ENCODE data around the gene SCD5.
A peak's percentile ranks its signal among the peaks of the same experiment; 100 is the strongest.

The SCD5 gene

DNA sequence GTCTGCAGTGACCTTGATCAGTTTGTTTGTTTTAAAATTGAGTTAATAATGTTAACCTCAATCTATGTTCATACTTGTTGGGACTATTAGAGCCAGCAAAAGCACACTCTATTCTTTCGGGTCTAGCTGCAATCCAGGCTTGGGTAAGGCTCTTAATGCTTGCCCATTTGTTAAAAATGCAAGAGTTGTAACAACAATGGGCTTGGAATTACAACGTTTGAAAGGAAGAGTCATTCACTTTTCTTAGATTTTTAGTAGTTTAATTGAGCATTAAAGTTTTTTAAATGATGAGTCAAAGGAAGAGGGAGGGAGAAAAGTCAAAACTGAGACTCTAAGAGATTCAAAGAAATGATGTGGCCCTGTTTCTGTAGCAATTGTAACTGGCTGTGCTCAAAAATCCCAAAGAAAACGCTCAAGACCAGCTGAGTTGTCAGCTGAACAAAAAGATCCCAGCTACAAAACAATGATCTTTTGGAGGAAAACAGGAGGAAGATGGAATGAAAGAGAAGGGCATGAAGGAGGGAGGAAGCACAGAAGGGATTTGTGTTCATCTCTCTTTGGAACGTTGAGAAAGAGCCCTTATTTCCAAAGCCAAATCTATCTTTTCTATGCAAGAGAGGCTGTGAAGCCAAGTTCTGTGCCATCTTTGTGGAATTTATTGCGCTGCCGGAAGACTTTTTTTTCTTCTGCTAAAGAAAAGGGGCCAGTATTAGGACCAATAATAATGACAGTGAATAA, 5.5 kb downstream of the SCD5 start:
- no peak for DNase-seq

DNA sequence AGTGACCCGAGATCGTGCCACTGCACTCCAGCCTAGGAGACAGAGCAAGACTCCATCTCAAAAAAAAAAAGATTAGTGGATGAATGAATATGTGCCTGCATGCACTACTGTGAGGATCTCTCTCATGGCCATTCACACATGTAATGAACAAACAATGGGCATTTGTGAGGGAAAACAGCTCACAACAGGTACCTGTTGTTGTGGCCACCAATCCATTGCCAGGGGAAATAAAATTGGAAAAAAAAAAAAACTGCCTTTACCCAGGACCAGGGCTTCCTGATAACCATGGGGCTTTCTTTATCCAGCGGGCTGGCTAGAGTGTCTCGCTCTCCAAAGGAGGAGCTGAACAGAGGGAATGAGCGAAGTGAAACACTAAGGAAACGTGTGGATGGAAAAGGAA, 7.4 kb downstream of the SCD5 start:
- DNase-seq = no peak

DNA sequence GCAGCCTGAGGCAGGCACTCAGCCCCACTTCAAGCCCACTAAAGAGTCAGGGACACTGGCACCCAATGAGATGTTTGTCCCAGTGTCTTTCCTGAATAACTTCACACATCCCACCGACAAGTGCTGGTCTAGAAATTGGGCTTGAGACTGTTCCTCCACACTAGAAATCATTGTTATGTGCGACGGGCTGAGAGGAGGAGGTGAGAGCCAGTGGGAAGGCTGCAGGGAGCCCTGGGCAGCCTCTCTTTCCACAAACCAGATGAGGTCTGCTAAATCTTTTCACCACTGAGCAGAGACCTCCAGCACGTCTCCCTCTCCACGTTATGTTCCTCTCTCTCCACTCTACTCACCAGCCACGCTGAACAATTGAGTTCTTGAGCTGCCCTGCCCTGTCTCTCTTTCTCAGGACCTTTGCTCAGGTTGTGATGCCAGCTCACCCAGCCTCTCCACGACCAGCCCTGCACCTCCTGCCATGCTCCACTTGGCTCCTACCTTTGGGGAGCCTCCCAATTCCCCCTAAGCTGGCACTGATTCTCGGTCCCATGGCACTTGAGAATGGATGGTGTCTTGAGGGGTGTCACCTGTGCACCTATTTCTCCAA, 8.4 kb downstream of the SCD5 start:
- no peak for DNase-seq

DNA sequence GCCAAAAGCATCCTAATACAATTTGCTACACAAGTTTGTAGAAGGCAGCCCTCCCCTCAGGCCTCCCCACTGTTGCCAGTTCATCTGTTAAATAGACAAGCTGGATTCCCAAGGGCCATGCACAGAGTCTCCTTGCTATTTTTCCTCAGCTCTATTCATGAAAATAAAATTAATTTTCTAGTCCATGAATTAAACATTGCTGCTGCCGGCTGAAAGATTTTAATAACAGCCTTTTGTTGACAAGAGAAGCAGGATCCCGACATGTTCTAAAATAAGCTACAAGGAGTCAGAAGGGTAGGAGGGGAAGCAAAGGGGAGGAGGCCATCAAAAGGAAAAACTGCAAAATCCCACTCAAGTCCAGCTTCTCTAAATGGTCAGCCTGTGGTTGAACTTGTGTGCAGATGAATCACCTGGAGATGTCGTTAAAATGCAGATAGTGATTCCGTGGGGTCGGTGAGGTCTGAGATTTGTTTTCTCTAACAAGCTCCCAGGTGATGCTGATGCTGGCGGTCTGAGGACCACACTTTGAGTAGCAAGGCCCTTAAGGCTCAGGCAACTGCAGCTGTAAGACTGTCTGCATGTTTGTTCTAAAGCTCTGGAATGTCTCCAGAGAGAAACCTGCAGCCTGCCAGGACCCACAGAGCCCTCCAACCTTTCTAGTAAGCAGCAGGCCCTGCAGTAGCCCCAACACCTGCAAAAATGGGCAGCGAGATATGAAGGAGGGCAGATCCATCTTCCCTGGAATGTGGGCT, 9.4 kb downstream of the SCD5 start:
- no peak for DNase-seq

DNA sequence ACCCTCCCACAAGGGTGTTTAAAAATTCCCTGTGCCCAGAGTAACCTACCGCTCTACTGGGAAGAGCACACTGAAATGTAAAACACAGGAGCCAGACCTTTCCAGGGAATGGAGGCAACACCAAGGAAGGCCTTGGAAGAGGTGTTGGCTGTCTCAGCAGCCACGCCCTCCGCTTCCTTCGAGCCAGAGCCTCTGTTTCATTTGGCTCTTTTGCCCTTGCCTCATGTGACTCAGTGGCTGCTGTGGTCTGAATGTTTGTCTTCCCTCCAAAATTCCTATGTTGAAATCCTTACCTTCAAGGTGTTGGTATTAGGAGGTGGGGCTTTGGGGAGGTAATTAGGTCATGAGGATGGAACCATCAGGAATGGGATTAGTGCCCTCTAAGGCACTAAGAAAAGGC, 11.3 kb downstream of the SCD5 start:
- DNase-seq = no peak

DNA sequence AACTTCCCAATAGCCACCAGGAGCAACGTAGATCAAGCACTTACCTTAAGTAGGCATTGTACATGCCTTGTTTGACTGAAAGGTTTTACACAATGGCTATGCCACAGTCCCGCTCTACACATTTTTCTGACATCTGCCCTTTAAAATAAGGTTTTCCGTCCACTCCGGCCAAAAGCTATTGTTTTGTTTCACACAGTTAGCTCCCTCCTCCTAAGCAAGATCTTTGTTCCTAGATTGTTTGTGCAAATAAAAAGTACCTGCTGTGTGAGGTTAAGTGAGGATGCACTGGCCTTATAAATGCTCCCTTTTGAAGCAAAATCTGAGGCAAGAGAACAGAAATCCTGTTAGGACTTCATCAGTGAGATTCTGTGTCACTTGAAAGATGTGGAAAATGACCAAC, 11.8 kb downstream of the SCD5 start:
- DNase-seq = no peak

DNA sequence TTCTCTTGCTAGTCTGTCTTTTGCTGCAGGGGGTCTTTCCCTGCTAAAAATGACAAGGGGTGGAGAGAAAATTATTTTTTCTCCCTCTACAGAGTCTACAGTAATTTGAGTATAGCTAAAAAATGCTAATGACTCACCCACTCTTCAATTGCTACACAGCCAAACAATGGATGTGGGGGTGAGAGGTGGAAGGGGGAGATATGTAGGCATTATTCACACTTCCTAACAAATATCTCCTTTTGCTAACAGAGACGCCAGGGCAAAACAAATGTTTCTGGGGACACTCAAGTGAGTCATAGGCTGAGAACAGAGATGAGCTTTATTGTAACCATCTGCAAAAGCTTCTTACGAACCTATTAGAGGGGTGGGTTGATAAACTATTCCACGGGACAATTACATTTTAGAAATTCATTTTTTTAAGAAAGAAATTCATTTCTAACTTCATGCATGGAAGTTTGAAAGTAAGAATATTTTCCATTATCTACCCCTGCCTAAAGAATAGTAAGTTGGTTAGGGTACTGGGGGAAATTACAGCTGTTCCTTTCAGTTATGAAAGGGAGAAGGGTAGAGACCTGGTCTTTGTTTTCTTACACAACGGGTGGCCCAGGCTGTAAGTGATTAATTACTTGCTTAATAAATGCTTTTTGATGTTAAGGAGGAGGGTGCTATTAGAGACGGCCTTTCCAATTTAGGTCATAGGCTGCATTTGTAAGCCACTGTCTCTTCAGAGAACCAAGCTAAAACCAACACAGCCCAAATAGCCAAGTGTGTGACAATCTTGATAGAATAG, 12.8 kb downstream of the SCD5 start:
- DNase-seq = peak; percentile 17

DNA sequence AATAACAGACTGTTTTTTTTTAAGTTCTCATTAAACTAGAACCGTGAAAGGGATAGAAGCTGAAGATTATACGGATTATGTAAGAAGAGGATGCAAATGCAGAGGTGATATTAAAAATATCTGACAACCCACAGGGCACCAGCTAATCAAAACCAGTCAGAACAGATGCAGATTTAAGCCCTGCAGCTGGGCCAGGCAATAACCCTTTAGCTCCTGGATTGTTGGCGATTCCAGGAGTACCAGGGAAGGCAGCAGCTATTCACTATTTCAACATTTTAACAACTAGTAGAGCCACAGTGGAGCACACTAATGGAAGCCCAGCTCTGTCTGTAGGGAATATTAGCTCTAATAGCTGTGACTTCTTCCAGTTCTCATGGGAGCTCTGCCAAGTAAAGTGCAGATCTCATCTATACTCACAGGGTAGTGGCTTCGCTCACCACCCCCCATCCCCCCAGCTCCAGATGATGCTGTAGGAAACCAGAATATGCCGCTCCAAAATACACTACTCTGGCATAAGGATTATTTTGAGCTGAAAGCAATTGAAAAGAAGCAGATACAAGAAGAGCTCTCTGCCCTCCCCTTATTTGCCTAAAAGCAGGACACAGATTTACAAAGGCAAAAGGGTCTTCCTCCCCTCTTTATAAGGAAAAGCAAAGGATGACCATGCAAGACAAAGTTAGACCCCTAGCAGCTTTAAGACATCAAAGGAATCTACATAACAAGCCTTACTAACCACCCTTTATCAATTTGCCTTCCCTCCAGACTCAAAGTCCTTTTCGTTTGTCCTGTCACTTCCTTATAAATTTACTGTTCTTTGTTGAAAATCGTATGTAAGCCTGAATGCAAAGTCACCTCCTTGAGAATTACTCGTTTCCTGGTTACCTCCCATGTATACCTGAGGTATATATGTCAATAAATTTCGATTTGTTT, 13.7 kb downstream of the SCD5 start:
- DNase-seq = no peak

DNA sequence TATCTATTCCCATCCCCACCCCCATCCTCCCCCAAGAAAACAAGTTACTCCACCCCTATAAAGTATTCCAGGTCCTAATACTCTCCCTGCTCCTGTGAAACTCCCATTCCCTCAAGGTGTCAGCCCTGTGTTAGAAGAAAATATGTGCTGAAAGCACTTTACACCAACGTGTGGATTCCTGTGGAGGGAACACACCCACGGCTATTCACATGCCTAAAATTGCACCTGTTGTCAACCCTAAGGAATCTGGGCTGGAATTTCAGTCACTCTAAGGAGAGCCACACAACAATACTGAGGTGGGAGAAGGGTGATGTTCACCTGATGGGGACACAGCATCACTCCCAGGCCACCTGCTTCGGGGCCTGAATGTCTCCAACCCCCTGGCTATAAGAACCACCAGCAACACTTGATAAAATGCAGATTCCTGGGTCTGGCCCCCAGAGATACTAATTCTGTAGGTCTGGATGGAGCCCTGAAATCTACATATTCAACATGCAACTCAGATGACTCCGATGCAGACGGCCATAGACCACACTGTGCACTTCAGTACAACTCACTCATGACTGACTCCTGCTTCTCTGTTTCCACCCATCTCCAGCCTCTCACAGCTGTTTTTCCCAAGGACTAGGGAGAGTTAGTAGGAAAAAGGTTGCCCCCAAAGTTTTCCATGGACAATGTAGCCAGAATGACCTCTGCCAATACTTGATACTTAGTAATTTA, 15.8 kb downstream of the SCD5 start:
- DNase-seq = no peak

DNA sequence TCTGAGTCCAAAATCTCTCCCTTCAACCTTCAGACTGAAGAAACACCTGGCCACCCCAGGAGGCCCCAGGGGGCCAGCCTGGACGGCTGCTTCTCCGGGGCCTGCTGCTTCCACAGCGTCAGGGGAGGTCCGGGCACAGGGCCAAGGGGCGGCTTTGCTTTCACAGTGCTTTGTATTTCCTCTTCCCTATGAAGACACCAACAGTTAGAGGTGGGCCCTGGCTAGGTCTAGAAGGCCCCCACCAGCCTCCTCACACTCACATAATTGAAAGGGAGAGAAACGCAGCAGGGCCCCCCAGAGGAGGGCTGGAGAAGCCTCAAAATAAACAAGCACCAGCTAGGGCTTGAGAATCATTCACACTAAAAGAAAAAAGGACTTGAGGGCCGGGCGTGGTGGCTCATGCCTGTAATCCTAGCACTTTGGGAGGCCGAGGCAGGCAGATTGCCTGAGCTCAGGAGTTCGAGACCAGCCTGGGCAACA, 17.8 kb downstream of the SCD5 start:
- DNase-seq = peak; percentile 90

DNA sequence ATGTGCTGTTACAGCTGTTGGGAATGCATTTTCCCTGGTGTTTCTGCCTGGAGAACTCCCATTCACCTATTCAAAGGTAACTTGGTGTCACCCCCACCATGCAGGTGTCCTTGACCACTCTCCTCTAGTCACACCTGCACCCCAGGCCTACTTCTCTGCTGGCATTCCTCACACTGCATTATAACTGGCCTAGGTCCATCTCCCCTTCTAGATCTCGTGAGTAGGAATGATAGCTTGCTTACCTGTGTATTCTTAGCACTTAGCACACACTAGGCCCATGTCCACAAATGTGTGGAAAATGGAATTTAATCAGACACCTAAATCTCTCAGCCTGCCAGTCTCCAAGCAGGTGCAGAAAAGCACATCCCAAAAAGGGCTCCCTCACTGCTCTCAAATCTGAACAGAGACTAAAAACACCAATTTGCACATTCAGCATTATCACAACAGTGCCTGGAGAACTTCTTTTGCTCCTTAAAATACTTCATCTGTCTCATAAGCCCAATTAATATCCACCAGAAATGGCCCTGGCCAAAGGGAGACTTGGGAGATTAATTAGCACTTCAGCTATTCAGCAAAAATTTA, 18.3 kb downstream of the SCD5 start:
- no peak for DNase-seq

DNA sequence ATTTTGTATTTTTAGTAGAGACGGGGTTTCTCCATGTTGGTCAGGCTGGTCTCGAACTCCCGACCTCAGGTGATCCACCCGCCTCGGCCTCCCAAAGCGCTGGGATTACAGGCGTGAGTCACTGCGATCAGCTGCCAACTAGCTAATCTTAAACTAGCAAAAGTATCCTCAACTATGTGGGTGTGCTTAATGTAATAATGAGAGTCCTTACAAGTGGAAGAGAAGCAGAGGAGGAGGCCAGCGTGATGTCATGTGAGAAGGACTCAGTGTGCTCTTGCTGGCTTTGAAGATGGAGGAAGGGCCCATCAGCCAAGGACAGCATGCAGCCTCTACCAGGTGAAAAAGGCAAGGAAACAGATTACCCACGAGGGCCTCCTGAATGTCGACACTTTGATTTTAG, 19.6 kb downstream of the SCD5 start:
- DNase-seq = no peak

DNA sequence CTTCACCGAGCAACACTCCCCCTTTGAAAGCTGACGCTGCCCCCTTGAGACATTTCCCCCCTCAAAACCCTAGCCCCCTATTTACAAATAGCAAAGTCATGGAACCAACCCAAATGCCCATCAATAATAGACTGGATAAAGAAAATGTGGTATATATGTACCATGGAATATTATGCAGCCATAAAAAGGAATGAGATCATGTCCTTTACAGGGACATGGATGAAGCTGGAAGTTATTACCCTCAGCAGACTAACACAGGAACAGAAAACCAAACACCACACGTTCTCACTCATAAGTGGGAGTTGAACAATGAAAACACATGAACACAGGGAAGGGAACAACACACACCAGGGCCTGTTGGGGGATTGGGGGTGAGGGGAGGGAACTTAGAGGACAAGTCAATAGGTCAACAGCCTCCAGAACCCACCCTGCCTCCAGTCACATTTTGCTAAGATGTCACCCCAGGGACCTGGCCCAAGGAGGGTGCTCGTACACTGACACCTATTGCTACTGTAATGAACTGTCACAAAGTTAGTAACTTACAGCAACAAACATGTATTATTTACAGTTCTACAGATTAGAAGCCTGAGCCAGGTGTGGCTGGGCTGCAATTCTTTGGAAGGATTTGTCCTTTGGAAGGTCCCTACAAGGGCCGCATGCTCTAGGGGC, 20.6 kb downstream of the SCD5 start:
- DNase-seq = no peak

DNA sequence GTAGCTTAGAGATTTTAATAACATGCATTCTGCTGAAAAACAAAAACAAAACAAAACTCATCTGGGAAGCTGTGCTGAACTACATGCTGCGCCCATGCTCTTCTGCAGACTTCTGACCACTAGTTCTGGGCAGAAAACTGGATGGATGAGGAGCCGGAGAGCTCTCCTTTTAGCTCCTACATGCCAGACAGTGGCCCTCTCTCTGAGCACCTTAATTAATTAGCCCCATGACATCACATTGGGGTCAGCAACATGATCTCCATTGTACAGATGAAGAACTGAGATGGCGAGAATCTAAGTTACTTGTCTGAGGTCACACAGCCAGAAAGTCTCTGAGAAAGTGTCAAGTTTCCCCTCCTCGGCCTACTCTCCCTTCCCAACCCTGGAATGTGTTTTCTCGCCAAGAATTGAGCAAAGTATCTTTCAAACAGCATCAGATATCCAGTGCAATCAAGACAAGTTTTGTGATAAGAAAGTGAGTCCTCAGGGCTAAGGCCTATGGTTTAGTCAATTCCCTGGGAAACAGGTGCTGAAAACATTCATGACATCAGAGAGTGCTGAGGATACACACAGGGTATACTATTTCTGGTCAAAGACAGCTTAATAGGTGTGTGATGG, 21.6 kb downstream of the SCD5 start:
- no peak for DNase-seq

DNA sequence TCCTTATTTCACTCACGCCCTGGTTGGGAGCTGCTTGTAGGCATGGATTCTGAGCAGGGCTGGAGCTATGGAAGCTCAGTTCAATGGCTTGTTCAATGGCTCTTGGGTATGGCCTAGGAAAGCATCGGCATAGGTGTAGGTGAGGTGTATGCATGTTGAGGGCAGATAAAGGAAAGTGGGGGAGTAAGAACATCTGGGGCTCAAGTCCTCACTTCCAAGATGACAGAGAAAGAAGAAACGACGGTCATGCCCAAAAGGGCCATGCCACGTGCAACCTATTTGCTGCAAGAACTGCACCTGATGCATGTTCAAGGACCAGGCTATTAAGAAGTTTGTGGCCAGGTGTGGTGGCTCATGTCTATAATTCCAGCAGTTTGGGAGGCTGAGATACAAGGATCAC, 23.4 kb downstream of the SCD5 start:
- no peak for DNase-seq

DNA sequence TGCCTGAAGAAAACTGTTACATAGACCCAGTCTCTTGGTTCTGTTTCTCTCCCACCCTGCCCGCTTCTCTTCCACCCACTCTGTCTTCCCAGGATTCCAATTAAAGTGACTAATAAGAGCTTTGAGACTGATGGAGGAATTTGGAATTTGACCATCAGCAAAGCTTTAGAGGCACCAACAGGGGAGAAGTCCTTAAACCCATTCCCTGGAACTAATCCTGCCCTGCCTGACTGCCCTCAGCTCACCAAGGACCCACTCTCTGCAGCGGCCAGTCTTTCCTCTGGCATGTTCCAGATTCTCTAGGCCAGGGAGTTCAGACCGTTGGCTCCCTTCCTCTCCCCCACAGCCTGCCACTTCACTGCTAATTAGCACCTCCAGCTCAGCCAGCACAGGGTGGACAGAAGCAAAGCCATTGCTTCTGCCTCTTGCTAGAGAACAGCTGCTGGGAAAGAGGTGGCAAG, 23.9 kb downstream of the SCD5 start:
- no peak for DNase-seq

DNA sequence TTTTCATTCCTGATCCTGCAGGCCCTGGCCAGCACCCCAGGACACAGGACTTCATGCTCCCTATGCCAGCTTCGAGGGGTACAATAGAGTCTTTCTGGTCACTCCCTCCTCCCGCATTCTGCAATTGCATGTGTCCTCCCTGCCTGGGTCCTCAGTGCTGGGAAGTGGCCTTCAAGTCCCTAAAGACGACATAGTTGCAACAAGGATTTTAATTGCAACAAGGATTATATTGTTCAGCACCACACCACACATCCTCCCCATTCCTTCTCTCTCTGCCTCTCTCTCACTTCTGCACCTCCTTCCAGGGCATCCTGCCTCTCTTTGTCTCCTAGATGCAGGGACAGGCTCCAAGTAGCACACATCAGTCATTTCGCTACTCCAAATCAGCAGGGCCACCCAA, 25.5 kb downstream of the SCD5 start:
- DNase-seq = no peak

DNA sequence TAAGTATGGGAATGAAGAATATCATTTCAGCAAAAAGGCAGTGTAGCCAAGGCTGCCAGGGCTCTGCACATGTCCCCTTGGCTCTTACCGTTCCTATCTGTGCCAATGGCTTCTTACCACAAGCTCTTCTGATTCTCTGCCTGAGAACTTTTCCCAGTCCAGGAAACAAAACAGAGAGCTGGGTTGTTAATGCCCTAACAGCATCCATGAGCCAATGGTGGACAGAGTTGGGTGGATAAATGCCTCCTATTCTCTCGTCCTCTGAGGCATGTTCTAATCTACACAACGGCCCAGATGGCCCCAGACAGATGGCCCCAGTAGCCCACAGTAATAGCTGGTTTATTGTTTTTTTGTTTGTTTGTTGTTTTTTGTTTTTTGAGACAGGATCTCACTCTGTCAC, 28.0 kb downstream of the SCD5 start:
- DNase-seq = no peak

DNA sequence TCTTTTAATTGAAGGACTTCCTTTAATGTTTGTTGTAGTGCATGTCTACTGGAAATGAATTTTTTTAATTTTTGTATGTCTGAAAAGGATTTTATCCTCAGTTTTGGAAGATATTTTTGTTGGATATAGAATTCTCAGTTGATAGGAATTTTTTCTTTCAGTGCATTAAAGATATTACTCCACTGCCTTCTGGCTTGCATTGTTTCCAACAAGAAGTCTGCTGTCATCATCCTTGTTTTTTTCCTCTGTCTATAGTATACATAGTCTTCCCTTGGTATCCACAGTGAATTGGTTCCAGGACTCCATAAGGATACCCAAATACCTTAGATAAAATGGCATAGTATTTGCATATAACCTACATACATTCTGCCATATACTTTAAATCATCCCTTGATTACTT, 33.5 kb downstream of the SCD5 start:
- no peak for DNase-seq

DNA sequence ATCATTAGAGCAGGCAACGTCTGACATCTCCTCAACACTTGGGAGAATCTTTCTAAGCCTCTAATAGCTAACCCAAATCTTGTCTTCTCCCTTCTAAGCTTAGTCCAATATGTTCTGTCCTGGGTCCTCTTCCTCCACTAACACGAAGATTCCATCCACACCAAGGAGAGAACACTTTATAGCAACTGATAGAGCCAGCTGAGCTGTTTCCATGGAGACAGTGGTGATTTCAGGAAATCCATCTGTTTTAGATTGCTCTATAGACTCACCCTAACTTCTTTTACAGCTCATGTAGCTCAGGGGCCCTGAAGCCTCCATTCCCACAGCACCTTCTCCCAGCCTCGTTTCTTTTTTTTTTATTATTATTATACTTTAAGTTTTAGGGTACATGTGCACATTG, 37.4 kb downstream of the SCD5 start:
- no peak for DNase-seq

Data from NCI-H510A treated with DMSO at 0.1 percent for 48 hours (cell line).